B cell (primary cell): ENCODE measurements around the gene ADH4. TPM values are rescaled to one million over a fixed set of nuclear protein-coding genes. Genes with fewer than 3 reads are reported as not detected.

Source experiments
- ATAC-seq: fragments of 200-7000 bp; cut with Tn5 transposase; one replicate; pipeline ENCODE4 v1.10.0; 2021; ENCODE audit warnings: low read depth, mild to moderate bottlenecking, moderate number of reproducible peaks, moderate library complexity
- CTCF ChIA-PET: fragments of 350-600 bp; sonication (Branson Sonifier 250); formaldehyde crosslinking; loops from one replicate; lab custom pipeline; 2021; ENCODE audit warnings: antibody characterized with exemption, inconsistent platforms; lab: Charles Lee
- POLR2A ChIA-PET: fragments of 350-600 bp; sonication (Branson Sonifier 250); formaldehyde crosslinking; loops from one replicate; lab custom pipeline; 2021; ENCODE audit warnings: antibody characterized with exemption; lab: Charles Lee
- DNase-seq: peaks from one replicate; pipeline ENCODE4 v3.0.0; 2013
- H2AFZ ChIP-seq: 2 replicates; pipeline ENCODE4 v1.6.1; 2012; ENCODE audit warnings: mild to moderate bottlenecking, low read depth, low read length; ENCODE audit not compliant: insufficient read depth, poor library complexity, severe bottlenecking
- H3K27ac ChIP-seq, 2 donors: 1 replicate in 1 of 2; 2 replicates in 1 of 2; pipeline ENCODE4 v1.5.1; 2012 to 2013; ENCODE audit warnings: low read length in 2 of 2, mild to moderate bottlenecking in 2 of 2, moderate library complexity in 1 of 2
- H3K27me3 ChIP-seq, 4 experiments: fragments of 200-600 bp in 1 of 4; sonication (generic) in 1 of 4; replicated peaks in 1 of 4; 1 replicate in 2 of 4; 2 replicates in 2 of 4; pipeline versions ENCODE4 v1.6.1 to v1.7.0; 2013 to 2016; ENCODE audit warnings: low read length in 3 of 4, mild to moderate bottlenecking in 2 of 4, mixed read lengths in 1 of 4, moderate library complexity in 1 of 4; ENCODE audit not compliant: insufficient read depth in 4 of 4, control insufficient read depth in 3 of 4; ENCODE audit errors: control extremely low read depth in 1 of 4
- H3K36me3 ChIP-seq, 2 experiments: replicated peaks in 1 of 2; 1 replicate in 1 of 2; 2 replicates in 1 of 2; pipeline versions ENCODE4 v1.6.1 to v1.7.1; 2013; ENCODE audit warnings: low read length in 1 of 2; ENCODE audit not compliant: insufficient read depth in 2 of 2, control insufficient read depth in 1 of 2; ENCODE audit errors: control extremely low read depth in 1 of 2, extremely low read depth in 1 of 2
- H3K4me1 ChIP-seq, 2 donors: fragments of 200-600 bp in 1 of 2; sonication (generic) in 1 of 2; 1 replicate in 1 of 2; 2 replicates in 1 of 2; pipeline versions ENCODE4 v1.5.1 to v1.6.1; 2013 to 2017; ENCODE audit warnings: low read length in 2 of 2; ENCODE audit not compliant: control insufficient read depth in 2 of 2, insufficient read depth in 2 of 2
- H3K4me2 ChIP-seq: replicated peaks from 2 replicates; pipeline ENCODE3; 2012; ENCODE audit warnings: mild to moderate bottlenecking, low read depth, low read length; ENCODE audit not compliant: poor library complexity, severe bottlenecking
- H3K4me3 ChIP-seq, 5 experiments: fragments of 200-600 bp in 1 of 5; sonication (generic) in 1 of 5; 1 replicate in 3 of 5; 2 replicates in 2 of 5; pipeline versions ENCODE4 v1.5.1 to v1.7.0; 2011 to 2016; ENCODE audit warnings: low read length in 4 of 5, mild to moderate bottlenecking in 4 of 5, low read depth in 2 of 5, control low read depth in 1 of 5, moderate library complexity in 1 of 5; ENCODE audit not compliant: insufficient read depth in 1 of 5; ENCODE audit errors: control extremely low read depth in 1 of 5, extremely low read depth in 1 of 5
- H3K79me2 ChIP-seq: fragments of 200-600 bp; sonication (generic); one replicate; pipeline ENCODE4 v1.6.0; 2016; ENCODE audit warnings: low read length; ENCODE audit not compliant: control insufficient read depth, insufficient read depth
- H3K9ac ChIP-seq: fragments of 200-600 bp; sonication (generic); 2 replicates; pipeline ENCODE4 v1.6.1; 2017; ENCODE audit warnings: mild to moderate bottlenecking, low read length, moderate library complexity
- H3K9me3 ChIP-seq, 3 donors: one replicate each; pipeline versions ENCODE4 v1.6.1 to v1.7.1; 2013; ENCODE audit warnings: low read length in 2 of 3; ENCODE audit not compliant: control insufficient read depth in 2 of 3, insufficient read depth in 1 of 3; ENCODE audit errors: control extremely low read depth in 1 of 3
- H4K20me1 ChIP-seq: 2 replicates; pipeline ENCODE4 v1.6.0; 2012; ENCODE audit warnings: mild to moderate bottlenecking, low read length; ENCODE audit not compliant: insufficient read depth, control insufficient read depth, poor library complexity, severe bottlenecking
- H3K27ac Mint-ChIP-seq: one replicate; pipeline ENCODE4 v1.8.0; 2021; ENCODE audit warnings: mixed read lengths
- H3K27me3 Mint-ChIP-seq: one replicate; pipeline ENCODE4 v1.8.0; 2021; ENCODE audit warnings: mixed read lengths
- H3K4me1 Mint-ChIP-seq: one replicate; pipeline ENCODE4 v1.8.0; 2021; ENCODE audit warnings: mixed read lengths
- H3K4me3 Mint-ChIP-seq: one replicate; pipeline ENCODE4 v1.8.0; 2021; ENCODE audit warnings: mixed read lengths
- H3K9me3 Mint-ChIP-seq: one replicate; pipeline ENCODE4 v1.8.0; 2022; ENCODE audit warnings: mixed read lengths; ENCODE audit not compliant: insufficient read depth
- EZH2 ChIP-seq: IDR thresholded peaks from 2 replicates; pipeline ENCODE4 v1.6.1; 2012; ENCODE audit warnings: borderline replicate concordance, low read depth, mild to moderate bottlenecking, moderate library complexity, low read length; ENCODE audit not compliant: insufficient read depth, poor library complexity, severe bottlenecking
- WGBS: methylation state at CpG from one replicate; pipeline ENCODE4 v1.1.5; 2013; ENCODE audit warnings: missing lambda C conversion rate; ENCODE audit not compliant: insufficient coverage; 5-methylcytosine and 5-hydroxymethylcytosine counted together
- intact Hi-C: fragments of 100-400 bp; cut with micrococcal nuclease; formaldehyde crosslinking; loops from one replicate; pipeline ENCODE4 v1.10.0; 2022
- polyA plus RNA-seq: library from polyadenylated mRNA; depleted of rRNA; stranded (reverse); fragments of >200 nt; gene quantifications from 2 replicates; pipeline ENCODE4 v1.2.3, GENCODE V29; 2012
- total RNA-seq, 2 donors: library from RNA; stranded (reverse); fragments of 120-200 nt in 1 of 2; gene quantifications; 1 replicate in 1 of 2; 2 replicates in 1 of 2; pipeline versions ENCODE4 v1.2.3 to v1.2.4, GENCODE V29; 2013 to 2022
- TF ChIP-seq, protein P1 (sequence below): fragments of 200-600 bp; IDR thresholded peaks from one replicate; pipeline ENCODE4 v1.8.0; 2022; ENCODE audit warnings: antibody characterized with exemption, mild to moderate bottlenecking

The ADH4 gene
- total and polyA plus RNA-seq, 2 donors (not counting 1 experiment from before 2014, with no cell fraction given), result not detected

DNA sequence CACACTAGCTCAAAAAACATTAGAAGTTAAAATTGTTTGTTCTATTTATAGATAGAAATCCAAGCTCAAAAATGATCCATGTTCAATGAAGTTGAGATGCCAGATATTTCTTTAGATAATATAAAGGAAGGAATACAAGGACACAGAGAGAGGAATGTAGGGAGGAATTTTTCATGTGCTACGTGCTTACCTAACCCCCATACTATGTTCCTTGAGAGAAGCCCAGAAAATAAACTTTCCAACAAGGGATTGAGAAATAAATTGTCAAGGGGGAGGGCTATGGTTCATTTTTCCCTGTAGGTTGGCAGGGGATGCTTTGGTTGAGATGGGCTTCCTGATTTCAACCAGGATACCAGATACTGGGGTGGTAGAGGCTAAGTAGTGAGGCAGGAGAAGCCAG lies 39.9 kb downstream of the ADH4 start:
- no peak overlapping the region for H3K27ac Mint-ChIP-seq
- H3K9me3 Mint-ChIP-seq, result no peaks in the 10 kb centered on the region
- no CpG with 5 or more reads among the region's 1 CpG for WGBS
- H4K20me1 ChIP-seq, result no peaks in the 10 kb centered on the region
- H3K79me2 ChIP-seq, result no peaks in the 10 kb centered on the region
- H3K27me3 Mint-ChIP-seq, result no peaks in the 10 kb centered on the region
- H3K4me1 ChIP-seq, result no peaks in the 10 kb centered on the region
- no peak overlapping the region for H3K4me3 Mint-ChIP-seq
- no peak for DNase-seq
- TF ChIP-seq EZH2, result no peak
- TF ChIP-seq, protein P1, sequence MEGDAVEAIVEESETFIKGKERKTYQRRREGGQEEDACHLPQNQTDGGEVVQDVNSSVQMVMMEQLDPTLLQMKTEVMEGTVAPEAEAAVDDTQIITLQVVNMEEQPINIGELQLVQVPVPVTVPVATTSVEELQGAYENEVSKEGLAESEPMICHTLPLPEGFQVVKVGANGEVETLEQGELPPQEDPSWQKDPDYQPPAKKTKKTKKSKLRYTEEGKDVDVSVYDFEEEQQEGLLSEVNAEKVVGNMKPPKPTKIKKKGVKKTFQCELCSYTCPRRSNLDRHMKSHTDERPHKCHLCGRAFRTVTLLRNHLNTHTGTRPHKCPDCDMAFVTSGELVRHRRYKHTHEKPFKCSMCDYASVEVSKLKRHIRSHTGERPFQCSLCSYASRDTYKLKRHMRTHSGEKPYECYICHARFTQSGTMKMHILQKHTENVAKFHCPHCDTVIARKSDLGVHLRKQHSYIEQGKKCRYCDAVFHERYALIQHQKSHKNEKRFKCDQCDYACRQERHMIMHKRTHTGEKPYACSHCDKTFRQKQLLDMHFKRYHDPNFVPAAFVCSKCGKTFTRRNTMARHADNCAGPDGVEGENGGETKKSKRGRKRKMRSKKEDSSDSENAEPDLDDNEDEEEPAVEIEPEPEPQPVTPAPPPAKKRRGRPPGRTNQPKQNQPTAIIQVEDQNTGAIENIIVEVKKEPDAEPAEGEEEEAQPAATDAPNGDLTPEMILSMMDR, result no peak
- no peak overlapping the region for H3K9ac ChIP-seq
- ChIA-PET POLR2A (no interaction called here), CTCF (no interaction called here)
- H3K27me3 ChIP-seq, result no peaks in the 10 kb centered on the region
- H3K4me3 ChIP-seq, result no peak overlapping the region
- intact Hi-C loops, result no loop called here
- H3K4me2 ChIP-seq, result no peak overlapping the region
- H3K4me1 Mint-ChIP-seq, result no peaks in the 10 kb centered on the region
- H3K27ac ChIP-seq, result no peak overlapping the region
- no peak for ATAC-seq
- H3K9me3 ChIP-seq, result no peaks in the 10 kb centered on the region
- no peak overlapping the region for H2AFZ ChIP-seq
- no peaks in the 10 kb centered on the region for H3K36me3 ChIP-seq

DNA sequence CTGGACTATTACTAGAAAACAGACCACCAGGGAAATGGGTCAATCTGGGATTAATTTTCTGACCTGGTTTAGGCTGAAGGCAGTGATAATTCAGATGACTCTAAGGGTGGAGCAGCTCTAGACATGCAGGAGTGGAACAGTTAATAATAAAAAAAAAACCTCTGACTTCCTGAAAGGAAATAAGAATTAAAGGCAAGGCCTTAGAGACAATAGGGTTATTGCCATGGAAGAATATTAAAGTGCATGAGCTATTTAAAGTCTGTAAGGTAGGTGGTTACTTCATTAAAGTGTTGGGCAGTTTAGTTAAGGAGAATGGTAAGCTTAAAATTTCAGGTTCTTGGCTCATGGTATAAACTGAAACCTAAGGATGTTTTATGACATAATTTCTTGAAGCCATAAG lies 40.9 kb downstream of the ADH4 start:
- no peaks in the 10 kb centered on the region for H3K9me3 Mint-ChIP-seq
- H2AFZ ChIP-seq, result no peak overlapping the region
- H3K4me1 Mint-ChIP-seq, result no peaks in the 10 kb centered on the region
- H3K4me3 ChIP-seq, result no peak overlapping the region
- no peaks in the 10 kb centered on the region for H3K27me3 Mint-ChIP-seq
- no peaks in the 10 kb centered on the region for H3K4me1 ChIP-seq
- H3K79me2 ChIP-seq, result no peaks in the 10 kb centered on the region
- H3K27ac ChIP-seq, result no peak overlapping the region
- ChIA-PET CTCF (interaction anchor here (1.0 kb wide), 1 partner anchor 108 kb away, joined by 3 read pairs; the partner anchor contains the start of gene METAP1), POLR2A (no interaction called here)
- no peaks in the 10 kb centered on the region for H3K27me3 ChIP-seq
- no peak for ATAC-seq
- no peak for DNase-seq
- H3K9ac ChIP-seq, result no peak overlapping the region
- TF ChIP-seq EZH2, result no peak
- TF ChIP-seq, protein P1, result no peak
- H3K4me2 ChIP-seq, result no peak overlapping the region
- no peak overlapping the region for H3K4me3 Mint-ChIP-seq
- no peak overlapping the region for H3K27ac Mint-ChIP-seq
- H3K36me3 ChIP-seq, result no peaks in the 10 kb centered on the region
- intact Hi-C loops, result no loop called here
- no peaks in the 10 kb centered on the region for H4K20me1 ChIP-seq
- H3K9me3 ChIP-seq, result no peaks in the 10 kb centered on the region
